ENCODE results near the gene OR10A4.
A peak's percentile ranks its signal among the peaks of the same experiment; 100 is the strongest.
"Not testable (repeated sequence)": the region's sequence is repeated elsewhere in the genome, so short reads cannot be mapped to it uniquely, and the experiment has no call there.

OR10A4 gene

GRCh38 chr11:6900327-6900999, 24.0 kb downstream of the OR10A4 start:
- DNase-seq, result no peak

- not testable (repeated sequence) for DNase-seq
These were observed 28.4 kb downstream of the OR10A4 start for GRCh38 chr11:6904804-6905203.

- DNase-seq, result no peak
These were observed 35.0 kb downstream of the OR10A4 start for GRCh38 chr11:6911378-6911777.

GRCh38 chr11:6911948-6912347, 35.5 kb downstream of the OR10A4 start:
- DNase-seq, result no peak

GRCh38 chr11:6919698-6920097, 43.3 kb downstream of the OR10A4 start:
- no peak for DNase-seq

- no peak for DNase-seq
These were observed 44.3 kb downstream of the OR10A4 start, which contains the start of gene OR2D3 for GRCh38 chr11:6920702-6921101. Gene OR2D3, plus strand, starts transcription at chr11:6921002. Its CDS starts 0 bp downstream, at chr11:6921002.

- DNase-seq, result no peak
These were observed 48.7 kb downstream of the OR10A4 start for GRCh38 chr11:6925007-6925577.

GRCh38 chr11:6925636-6926207, 49.3 kb downstream of the OR10A4 start:
- DNase-seq, result peak; percentile 68

GRCh38 chr11:6926208-6927029, 50.0 kb downstream of the OR10A4 start, which contains the start of gene ZNF215:
Gene ZNF215, plus strand, starts transcription at chr11:6926426. Its CDS starts 5,847 bp downstream, at chr11:6932273.
- DNase-seq, result peak; percentile 85

GRCh38 chr11:6927030-6927617, 50.7 kb downstream of the OR10A4 start:
- peak; percentile 71 for DNase-seq
